MM.1S (cell line): ENCODE results near the gene AOC1.
"Not testable (repeated sequence)": the region's sequence is repeated elsewhere in the genome, so short reads cannot be mapped to it uniquely, and the experiment has no call there.

Source experiments
- DNase-seq: peaks from one replicate; pipeline ENCODE4 v3.0.0-alpha.2; 2015
- H2AFZ ChIP-seq: fragments of 300-600 bp; sonication (generic); 2 replicates; pipeline ENCODE4 v1.6.0; 2016; ENCODE audit warnings: antibody characterized with exemption, low read length
- H3F3A ChIP-seq: fragments of 300-600 bp; sonication (generic); 2 replicates; pipeline ENCODE4 v1.6.1; 2016; ENCODE audit warnings: mild to moderate bottlenecking, antibody characterized with exemption, low read length, moderate library complexity, mixed read lengths; ENCODE audit not compliant: insufficient read depth
- H3K27ac ChIP-seq: fragments of 300-600 bp; sonication (generic); 2 replicates; pipeline ENCODE4 v1.5.1; 2016; ENCODE audit warnings: mild to moderate bottlenecking, low read length
- H3K27me3 ChIP-seq: fragments of 300-600 bp; sonication (generic); replicated peaks from 2 replicates; pipeline ENCODE4 v1.6.0; 2016; ENCODE audit warnings: low read length; ENCODE audit not compliant: insufficient read depth
- H3K36me3 ChIP-seq: fragments of 300-600 bp; sonication (generic); replicated peaks from 2 replicates; pipeline ENCODE4 v1.6.1; 2016; ENCODE audit warnings: mild to moderate bottlenecking, low read length, mixed read lengths; ENCODE audit not compliant: insufficient read depth
- H3K4me1 ChIP-seq: fragments of 300-600 bp; sonication (generic); 2 replicates; pipeline ENCODE4 v1.6.1; 2016; ENCODE audit warnings: low read length, mixed read lengths
- H3K4me2 ChIP-seq: fragments of 300-600 bp; sonication (generic); 2 replicates; pipeline ENCODE4 v1.6.0; 2016; ENCODE audit warnings: low read depth, low read length
- H3K4me3 ChIP-seq: fragments of 300-600 bp; sonication (generic); 2 replicates; pipeline ENCODE4 v1.5.1; 2016; ENCODE audit warnings: low read length, mixed read lengths
- H3K79me2 ChIP-seq: fragments of 300-600 bp; sonication (generic); 2 replicates; pipeline ENCODE4 v1.6.1; 2016; ENCODE audit warnings: mixed run types, low read length, mixed read lengths
- H3K9ac ChIP-seq: fragments of 300-600 bp; sonication (generic); 2 replicates; pipeline ENCODE4 v1.6.1; 2016; ENCODE audit warnings: low read length, mixed read lengths
- H3K9me2 ChIP-seq: fragments of 300-600 bp; sonication (generic); replicated peaks from 2 replicates; pipeline ENCODE4 v1.6.1; 2016; ENCODE audit warnings: mild to moderate bottlenecking, low read length, mixed read lengths; ENCODE audit not compliant: insufficient read depth
- H3K9me3 ChIP-seq: fragments of 300-600 bp; sonication (generic); replicated peaks from 2 replicates; pipeline ENCODE4 v1.6.1; 2016; ENCODE audit warnings: mild to moderate bottlenecking, low read length, mixed read lengths; ENCODE audit not compliant: insufficient read depth
- H4K20me1 ChIP-seq: fragments of 300-600 bp; sonication (generic); 2 replicates; pipeline ENCODE4 v1.6.1; 2016; ENCODE audit warnings: mild to moderate bottlenecking, low read length, moderate library complexity, mixed read lengths; ENCODE audit not compliant: insufficient read depth
- EZH2 ChIP-seq: fragments of 300-600 bp; sonication (generic); optimal IDR thresholded peaks from 2 replicates; pipeline ENCODE3; 2017; ENCODE audit warnings: low read depth, mild to moderate bottlenecking, antibody characterized with exemption, low read length, mixed read lengths
- EZH2phosphoT487 ChIP-seq: fragments of 300-600 bp; sonication (generic); IDR thresholded peaks from 2 replicates; pipeline ENCODE4 v1.6.1; 2018; ENCODE audit warnings: antibody characterized with exemption, low read length
- TF ChIP-seq, protein P1 (sequence below): fragments of 300-600 bp; sonication (generic); IDR thresholded peaks from 2 replicates; pipeline ENCODE4 v1.5.1; 2016; ENCODE audit warnings: antibody characterized with exemption, low read length, mixed read lengths

The AOC1 gene

DNA sequence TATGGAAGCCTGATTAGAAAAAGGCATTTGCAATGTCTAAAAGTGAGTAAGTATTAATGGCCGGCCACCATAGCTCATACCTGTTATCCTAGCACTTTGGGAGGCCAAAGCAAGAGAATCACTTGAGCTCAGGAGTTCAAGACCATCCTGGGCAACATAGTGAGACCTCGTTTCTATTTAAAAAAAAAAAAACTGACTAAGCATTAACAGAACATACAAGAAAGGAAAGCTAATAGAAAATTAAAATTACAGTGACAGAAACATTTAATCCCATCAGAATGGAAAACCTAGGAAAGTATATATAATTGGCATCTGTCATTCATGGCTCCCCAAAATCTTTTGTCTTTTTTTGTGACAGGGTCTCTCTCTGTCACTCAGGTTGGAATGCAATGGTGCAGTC lies 55.9 kb downstream of the AOC1 start:
- no peaks in the 10 kb centered on the region for H3K79me2 ChIP-seq
- H3K9ac ChIP-seq = no peak overlapping the region
- H3K4me2 ChIP-seq = no peak overlapping the region
- no peak overlapping the region for H3K4me3 ChIP-seq
- no peaks in the 10 kb centered on the region for H3F3A ChIP-seq
- H3K27me3 ChIP-seq = no peaks in the 10 kb centered on the region; the same call in 1 of the 2 replicates
- no peak overlapping the region for H2AFZ ChIP-seq
- TF ChIP-seq EZH2phosphoT487 (no peak), EZH2 (no peak)
- TF ChIP-seq, protein P1, sequence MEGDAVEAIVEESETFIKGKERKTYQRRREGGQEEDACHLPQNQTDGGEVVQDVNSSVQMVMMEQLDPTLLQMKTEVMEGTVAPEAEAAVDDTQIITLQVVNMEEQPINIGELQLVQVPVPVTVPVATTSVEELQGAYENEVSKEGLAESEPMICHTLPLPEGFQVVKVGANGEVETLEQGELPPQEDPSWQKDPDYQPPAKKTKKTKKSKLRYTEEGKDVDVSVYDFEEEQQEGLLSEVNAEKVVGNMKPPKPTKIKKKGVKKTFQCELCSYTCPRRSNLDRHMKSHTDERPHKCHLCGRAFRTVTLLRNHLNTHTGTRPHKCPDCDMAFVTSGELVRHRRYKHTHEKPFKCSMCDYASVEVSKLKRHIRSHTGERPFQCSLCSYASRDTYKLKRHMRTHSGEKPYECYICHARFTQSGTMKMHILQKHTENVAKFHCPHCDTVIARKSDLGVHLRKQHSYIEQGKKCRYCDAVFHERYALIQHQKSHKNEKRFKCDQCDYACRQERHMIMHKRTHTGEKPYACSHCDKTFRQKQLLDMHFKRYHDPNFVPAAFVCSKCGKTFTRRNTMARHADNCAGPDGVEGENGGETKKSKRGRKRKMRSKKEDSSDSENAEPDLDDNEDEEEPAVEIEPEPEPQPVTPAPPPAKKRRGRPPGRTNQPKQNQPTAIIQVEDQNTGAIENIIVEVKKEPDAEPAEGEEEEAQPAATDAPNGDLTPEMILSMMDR = no peak
- H3K9me2 ChIP-seq = no peaks in the 10 kb centered on the region
- no peaks in the 10 kb centered on the region for H3K36me3 ChIP-seq
- no peaks in the 10 kb centered on the region for H4K20me1 ChIP-seq
- DNase-seq = no peak
- H3K4me1 ChIP-seq = no peaks in the 10 kb centered on the region
- H3K27ac ChIP-seq = no peak overlapping the region
- no peaks in the 10 kb centered on the region for H3K9me3 ChIP-seq

DNA sequence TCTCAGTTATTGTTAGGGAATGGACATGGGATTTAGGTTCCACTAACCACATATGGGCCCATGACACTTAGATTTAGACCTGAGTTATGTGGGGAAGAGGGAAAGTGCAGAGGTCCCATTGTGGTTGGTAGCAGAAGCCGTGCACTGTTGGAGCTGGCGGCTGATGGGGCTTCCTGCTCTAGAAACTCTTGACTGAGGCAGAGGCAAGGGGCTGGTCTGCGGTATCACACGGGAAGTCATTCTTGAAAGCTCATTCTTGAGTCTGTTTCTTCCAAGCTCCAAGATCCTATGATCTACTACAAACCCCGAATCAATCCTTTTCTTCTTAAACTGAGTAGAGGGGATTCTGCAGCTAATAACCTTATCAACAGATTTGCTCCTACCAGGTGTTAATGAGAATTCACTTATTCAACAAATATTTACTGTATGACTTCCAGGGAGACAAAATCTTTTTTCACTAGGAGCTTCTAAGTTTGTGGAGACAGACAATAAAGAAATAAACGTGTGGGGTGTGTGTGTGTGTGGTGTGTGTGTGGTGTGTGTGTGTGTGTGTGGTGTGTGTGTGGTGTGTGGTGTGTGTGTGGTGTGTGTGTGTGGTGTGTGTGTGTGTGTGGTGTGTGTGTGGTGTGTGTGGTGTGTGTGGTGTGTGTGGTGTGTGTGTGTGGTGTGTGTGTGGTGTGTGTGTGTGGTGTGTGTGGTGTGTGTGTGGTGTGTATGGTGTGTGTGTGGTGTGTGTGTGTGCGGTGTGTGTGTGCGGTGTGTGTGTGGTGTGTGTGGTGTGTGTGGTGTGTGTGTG lies 57.1 kb downstream of the AOC1 start:
- Histone ChIP-seq H3K79me2 (no peaks in the 10 kb centered on the region), H3K4me1 (no peaks in the 10 kb centered on the region), H3K36me3 (no peaks in the 10 kb centered on the region), H3K9me3 (no peaks in the 10 kb centered on the region), H3K27ac (no peak overlapping the region), H2AFZ (no peak overlapping the region), H3K4me3 (no peak overlapping the region), H4K20me1 (no peaks in the 10 kb centered on the region), H3F3A (no peaks in the 10 kb centered on the region), H3K4me2 (no peak overlapping the region), H3K9ac (no peak overlapping the region), H3K9me2 (no peaks in the 10 kb centered on the region), H3K27me3 (no peaks in the 10 kb centered on the region; the same call in 1 of the 2 replicates)
- TF ChIP-seq, protein P1 = no peak
- TF ChIP-seq EZH2phosphoT487 = no peak
- DNase-seq = no peak

DNA sequence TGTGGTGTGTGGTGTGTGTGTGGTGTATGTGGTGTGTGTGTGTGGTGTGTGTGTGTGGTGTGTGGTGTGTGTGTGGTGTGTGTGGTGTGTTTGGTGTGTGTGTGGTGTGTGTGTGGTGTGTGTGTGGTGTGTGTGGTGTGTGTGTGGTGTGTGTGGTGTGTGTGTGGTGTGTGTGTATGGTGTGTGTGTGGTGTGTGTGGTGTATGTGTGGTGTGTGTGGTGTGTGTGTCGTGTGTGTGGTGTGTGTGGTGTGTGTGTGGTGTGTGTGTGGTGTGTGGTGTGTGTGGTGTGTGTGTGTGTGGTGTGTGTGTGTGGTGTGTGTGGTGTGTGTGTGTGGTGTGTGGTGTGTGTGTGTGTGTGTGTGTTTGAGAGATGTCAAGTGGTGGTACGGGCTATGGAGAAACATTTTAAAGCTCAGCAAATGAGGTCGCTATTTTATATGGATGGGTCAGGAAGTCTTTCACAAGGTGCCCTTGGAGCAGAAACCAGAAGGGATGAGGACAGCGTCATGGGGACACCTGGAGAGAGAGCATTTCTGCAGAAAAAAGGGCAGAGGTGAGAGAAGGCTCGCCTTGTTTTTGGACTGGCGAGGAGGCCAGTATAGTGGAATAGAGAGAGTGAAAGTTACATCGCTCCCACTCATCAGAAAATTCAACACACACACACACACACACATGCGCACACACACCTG lies 58.1 kb downstream of the AOC1 start:
- not testable (repeated sequence) for H3K4me3 ChIP-seq, H3K27ac ChIP-seq, H3K4me1 ChIP-seq, H3K4me2 ChIP-seq, H3F3A ChIP-seq, H3K79me2 ChIP-seq, H3K27me3 ChIP-seq, H4K20me1 ChIP-seq, H3K9me3 ChIP-seq, DNase-seq, H3K9me2 ChIP-seq, H2AFZ ChIP-seq, H3K9ac ChIP-seq, H3K36me3 ChIP-seq

DNA sequence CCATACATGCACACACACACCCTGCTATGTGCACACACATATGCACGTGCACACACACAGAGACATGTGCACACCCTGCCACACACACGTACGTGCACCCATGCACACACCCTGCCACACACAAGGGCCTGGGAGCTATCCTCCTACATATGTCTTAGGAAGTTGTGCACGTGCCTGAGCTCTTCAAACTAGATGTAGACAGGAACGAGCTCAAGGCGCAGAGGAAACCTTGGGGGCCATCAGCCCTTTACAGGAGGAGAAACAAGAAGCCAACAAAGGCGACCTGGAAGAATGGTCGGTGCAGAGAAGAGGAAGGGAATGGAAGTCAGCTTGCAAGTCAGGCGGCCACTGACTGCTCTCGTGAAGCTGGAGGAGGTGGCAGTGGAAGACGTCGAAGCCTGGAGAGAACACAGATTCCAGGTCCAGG lies 58.7 kb downstream of the AOC1 start:
- no peaks in the 10 kb centered on the region for H3K4me1 ChIP-seq
- no peaks in the 10 kb centered on the region for H3K79me2 ChIP-seq
- no peaks in the 10 kb centered on the region for H3K9me3 ChIP-seq
- TF ChIP-seq, protein P1 = no peak
- TF ChIP-seq EZH2 (no peak), EZH2phosphoT487 (no peak)
- no peaks in the 10 kb centered on the region for H3F3A ChIP-seq
- H3K27me3 ChIP-seq = no peaks in the 10 kb centered on the region; the same call in 1 of the 2 replicates
- no peak overlapping the region for H2AFZ ChIP-seq
- no peaks in the 10 kb centered on the region for H3K36me3 ChIP-seq
- no peak overlapping the region for H3K4me2 ChIP-seq
- H3K9ac ChIP-seq = no peak overlapping the region
- no peak for DNase-seq
- H4K20me1 ChIP-seq = no peaks in the 10 kb centered on the region
- H3K27ac ChIP-seq = no peak overlapping the region
- H3K9me2 ChIP-seq = no peaks in the 10 kb centered on the region
- H3K4me3 ChIP-seq = no peak overlapping the region
